SK-N-DZ (cell line): Measurements from ENCODE around the gene C11orf58.

Experiments used
- DNase-seq: peaks from one replicate; pipeline ENCODE4 v3.0.0-alpha.2; 2015; ENCODE audit warnings: low spot score

The C11orf58 gene

GRCh38 chr11:16767957-16768356 is 29.5 kb downstream of the C11orf58 start:
- no peak for DNase-seq

- DNase-seq: no peak
These were observed 30.9 kb downstream of the C11orf58 start for GRCh38 chr11:16769386-16769785.

- no peak for DNase-seq
These were observed 31.6 kb downstream of the C11orf58 start for GRCh38 chr11:16770016-16770415.

- DNase-seq: no peak
These were observed 33.1 kb downstream of the C11orf58 start for GRCh38 chr11:16771350-16772140.

- DNase-seq: no peak
These were observed 33.7 kb downstream of the C11orf58 start for GRCh38 chr11:16772141-16772512.

- no peak for DNase-seq
These were observed 35.8 kb downstream of the C11orf58 start for GRCh38 chr11:16773981-16774935.

- DNase-seq: no peak
These were observed 36.6 kb downstream of the C11orf58 start for GRCh38 chr11:16774936-16775613.

GRCh38 chr11:16775614-16776283 is 37.3 kb downstream of the C11orf58 start:
- no peak for DNase-seq

- no peak for DNase-seq
These were observed 38.5 kb downstream of the C11orf58 start for GRCh38 chr11:16776711-16777612.

- DNase-seq: no peak
These were observed 39.1 kb downstream of the C11orf58 start for GRCh38 chr11:16777613-16777975.

- no peak for DNase-seq
These were observed 39.8 kb downstream of the C11orf58 start for GRCh38 chr11:16778286-16778685.

GRCh38 chr11:16778876-16779275 is 40.4 kb downstream of the C11orf58 start:
- no peak for DNase-seq

GRCh38 chr11:16779436-16779835 is 41.0 kb downstream of the C11orf58 start:
- peak; percentile 20 for DNase-seq

- no peak for DNase-seq
These were observed 41.7 kb downstream of the C11orf58 start for GRCh38 chr11:16780146-16780545.

- no peak for DNase-seq
These were observed 42.5 kb downstream of the C11orf58 start for GRCh38 chr11:16780698-16781550.

GRCh38 chr11:16781936-16782919 is 43.8 kb downstream of the C11orf58 start:
- DNase-seq: no peak

- DNase-seq: no peak
These were observed 44.9 kb downstream of the C11orf58 start for GRCh38 chr11:16783321-16783801.

GRCh38 chr11:16784097-16784496 is 45.6 kb downstream of the C11orf58 start:
- no peak for DNase-seq
